PC-3 (cell line): ENCODE results near the gene LINC01488. TPM values are rescaled to one million over a fixed set of nuclear protein-coding genes. Genes with fewer than 3 reads are reported as not detected.

Experiments
- ATAC-seq: fragments of 200-7000 bp; cut with Tn5 transposase; 2 replicates; pipeline ENCODE4 v1.9.1; 2020; ENCODE audit warnings: mild to moderate bottlenecking, moderate library complexity
- BruUV-seq: library from RNA; stranded (reverse); fragments of 400-500 nt; replicated peaks from 2 replicates; lab custom pipeline; 2021; lab: Mats Ljungman, UMichigan
- CTCF ChIA-PET: fragments of 300-600 bp; sonication (Branson Sonifier 250); formaldehyde crosslinking; loops from one replicate; lab custom pipeline; 2022; ENCODE audit warnings: antibody characterized with exemption; lab: Charles Lee
- POLR2A ChIA-PET: fragments of 300-600 bp; sonication (Branson Sonifier 250); formaldehyde crosslinking; loops from one replicate; lab custom pipeline; 2022; ENCODE audit warnings: antibody characterized with exemption; ENCODE audit not compliant: unreplicated experiment; lab: Charles Lee
- DNase-seq: peaks from one replicate; pipeline ENCODE4 v3.0.0-alpha.2; 2015
- H2AFZ ChIP-seq: fragments of 300-600 bp; sonication (generic); 2 replicates; pipeline ENCODE4 v1.6.0; 2016; ENCODE audit warnings: antibody characterized with exemption, low read length
- H3F3A ChIP-seq: fragments of 300-600 bp; sonication (generic); one replicate; pipeline ENCODE4 v1.6.0; 2017; ENCODE audit warnings: antibody characterized with exemption, low read length, control low read depth, mild to moderate bottlenecking; ENCODE audit not compliant: unreplicated experiment
- H3K27ac ChIP-seq: fragments of 300-600 bp; sonication (generic); 2 replicates; pipeline ENCODE4 v1.5.1; 2016; ENCODE audit warnings: mild to moderate bottlenecking, low read length
- H3K27me3 ChIP-seq: fragments of 300-600 bp; sonication (generic); 2 replicates; pipeline ENCODE4 v1.6.1; 2016; ENCODE audit warnings: low read length, mixed read lengths
- H3K36me3 ChIP-seq: fragments of 300-600 bp; sonication (generic); 2 replicates; pipeline ENCODE4 v1.6.1; 2016; ENCODE audit warnings: low read depth, mixed run types, low read length, mixed read lengths
- H3K4me1 ChIP-seq: fragments of 300-600 bp; sonication (generic); 2 replicates; pipeline ENCODE4 v1.5.1; 2016; ENCODE audit warnings: low read length; ENCODE audit not compliant: insufficient read depth
- H3K4me2 ChIP-seq: fragments of 300-600 bp; sonication (generic); 2 replicates; pipeline ENCODE4 v1.6.0; 2016; ENCODE audit warnings: low read length
- H3K4me3 ChIP-seq: fragments of 300-600 bp; sonication (generic); 2 replicates; pipeline ENCODE4 v1.5.1; 2016; ENCODE audit warnings: mild to moderate bottlenecking, low read length, mixed read lengths
- H3K79me2 ChIP-seq: fragments of 300-600 bp; sonication (generic); 2 replicates; pipeline ENCODE4 v1.6.1; 2017; ENCODE audit warnings: low read length, mixed read lengths
- H3K9ac ChIP-seq: fragments of 300-600 bp; sonication (generic); 2 replicates; pipeline ENCODE4 v1.6.0; 2016; ENCODE audit warnings: mild to moderate bottlenecking, low read length
- H3K9me2 ChIP-seq: fragments of 300-600 bp; sonication (generic); replicated peaks from 2 replicates; pipeline ENCODE4 v1.6.1; 2016; ENCODE audit warnings: mixed run types, low read length, mixed read lengths
- H3K9me3 ChIP-seq: fragments of 300-600 bp; sonication (generic); 2 replicates; pipeline ENCODE4 v1.6.1; 2016; ENCODE audit warnings: low read length, mixed read lengths
- H4K20me1 ChIP-seq: fragments of 300-600 bp; sonication (generic); 2 replicates; pipeline ENCODE4 v1.6.1; 2016; ENCODE audit warnings: low read length, mixed read lengths
- EZH2 ChIP-seq: fragments of 300-600 bp; sonication (generic); IDR thresholded peaks from one replicate; pipeline ENCODE4 v1.6.1; 2017; ENCODE audit warnings: antibody characterized with exemption, mild to moderate bottlenecking, low read length; ENCODE audit not compliant: unreplicated experiment
- EZH2phosphoT487 ChIP-seq: fragments of 300-600 bp; sonication (generic); IDR thresholded peaks from 2 replicates; pipeline ENCODE4 v1.6.1; 2018; ENCODE audit warnings: mild to moderate bottlenecking, antibody characterized with exemption, low read length, borderline replicate concordance
- intact Hi-C: fragments of 100-400 bp; cut with micrococcal nuclease; formaldehyde crosslinking; loops from 2 replicates; pipeline ENCODE4 v1.9.0; 2023
- total RNA-seq: library from RNA; depleted of rRNA; stranded (reverse); fragments of >200 nt; gene quantifications from 2 replicates; pipeline ENCODE4 v1.2.3, GENCODE V29; 2014
- TF ChIP-seq, protein P1 (sequence below): fragments of 300-600 bp; sonication (generic); conservative IDR thresholded peaks from 2 replicates; pipeline ENCODE4 v1.5.1; 2017; ENCODE audit warnings: antibody characterized with exemption, low read depth, mild to moderate bottlenecking, low read length

LINC01488 gene
- total RNA-seq, 1 experiment from 2014 or later, result not detected

DNA sequence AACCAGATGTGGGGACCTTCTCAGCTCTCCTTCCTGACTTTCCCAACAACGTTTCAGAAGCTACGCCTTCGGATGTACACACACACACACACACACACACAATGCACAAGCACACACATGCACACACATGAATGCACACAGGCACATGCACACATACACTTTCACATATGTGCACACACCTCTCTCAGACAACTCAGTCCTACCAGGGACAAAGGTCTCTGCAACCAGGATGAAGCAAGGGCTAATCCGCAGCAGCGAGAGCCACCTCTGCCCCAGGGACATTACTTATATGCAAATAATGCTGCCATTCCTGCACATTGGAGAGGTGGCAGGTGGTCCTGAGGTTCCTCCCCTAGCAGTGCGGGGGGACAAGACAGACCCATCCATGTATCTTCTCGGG, 27.4 kb upstream of the LINC01488 start:
- POLR2A ChIA-PET, result no interaction called here
- Histone ChIP-seq H3K9me3 (no peaks in the 10 kb centered on the region), H3K79me2 (no peaks in the 10 kb centered on the region), H4K20me1 (no peaks in the 10 kb centered on the region), H3K9me2 (no peaks in the 10 kb centered on the region), H3K4me2 (no peak overlapping the region), H3K9ac (no peak overlapping the region), H3K4me3 (no peak overlapping the region), H3F3A (no peaks in the 10 kb centered on the region), H3K27ac (no peak overlapping the region), H3K36me3 (no peaks in the 10 kb centered on the region), H3K4me1 (no peaks in the 10 kb centered on the region), H3K27me3 (no peaks in the 10 kb centered on the region), H2AFZ (no peak overlapping the region)
- no peak for DNase-seq
- BruUV-seq, result no TSS peak
- TF ChIP-seq EZH2phosphoT487 (no peak), EZH2 (no peak)
- TF ChIP-seq, protein P1, sequence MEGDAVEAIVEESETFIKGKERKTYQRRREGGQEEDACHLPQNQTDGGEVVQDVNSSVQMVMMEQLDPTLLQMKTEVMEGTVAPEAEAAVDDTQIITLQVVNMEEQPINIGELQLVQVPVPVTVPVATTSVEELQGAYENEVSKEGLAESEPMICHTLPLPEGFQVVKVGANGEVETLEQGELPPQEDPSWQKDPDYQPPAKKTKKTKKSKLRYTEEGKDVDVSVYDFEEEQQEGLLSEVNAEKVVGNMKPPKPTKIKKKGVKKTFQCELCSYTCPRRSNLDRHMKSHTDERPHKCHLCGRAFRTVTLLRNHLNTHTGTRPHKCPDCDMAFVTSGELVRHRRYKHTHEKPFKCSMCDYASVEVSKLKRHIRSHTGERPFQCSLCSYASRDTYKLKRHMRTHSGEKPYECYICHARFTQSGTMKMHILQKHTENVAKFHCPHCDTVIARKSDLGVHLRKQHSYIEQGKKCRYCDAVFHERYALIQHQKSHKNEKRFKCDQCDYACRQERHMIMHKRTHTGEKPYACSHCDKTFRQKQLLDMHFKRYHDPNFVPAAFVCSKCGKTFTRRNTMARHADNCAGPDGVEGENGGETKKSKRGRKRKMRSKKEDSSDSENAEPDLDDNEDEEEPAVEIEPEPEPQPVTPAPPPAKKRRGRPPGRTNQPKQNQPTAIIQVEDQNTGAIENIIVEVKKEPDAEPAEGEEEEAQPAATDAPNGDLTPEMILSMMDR, result no peak
- intact Hi-C loops, result no loop called here
- ATAC-seq, result no peak
- CTCF ChIA-PET, result no interaction called here

- no peak for DNase-seq
- ATAC-seq, result no peak
- peaks cover 2% of the 10 kb centered on the region; the same call in 1 of the 2 replicates for H3K36me3 ChIP-seq
- no peak overlapping the region for H2AFZ ChIP-seq
- no peaks in the 10 kb centered on the region for H3K9me2 ChIP-seq
- no peak overlapping the region for H3K4me2 ChIP-seq
- POLR2A ChIA-PET, result interaction anchor here (0.6 kb wide), 2 partner anchors 10 to 72 kb away, joined by 3 to 4 read pairs; no protein-coding TSS in a partner anchor
- H3K79me2 ChIP-seq, result no peaks in the 10 kb centered on the region
- no peaks in the 10 kb centered on the region for H3K27me3 ChIP-seq
- H3K27ac ChIP-seq, result no peak overlapping the region
- H3K9ac ChIP-seq, result no peak overlapping the region
- peaks cover 3% of the 10 kb centered on the region for H3K9me3 ChIP-seq
- H3K4me3 ChIP-seq, result no peak overlapping the region
- no peaks in the 10 kb centered on the region for H4K20me1 ChIP-seq
- TF ChIP-seq, protein P1, result no peak
- TF ChIP-seq EZH2 (no peak), EZH2phosphoT487 (no peak)
- intact Hi-C loops, result no loop called here
- CTCF ChIA-PET, result no interaction called here
- no peaks in the 10 kb centered on the region for H3F3A ChIP-seq
- no TSS peak for BruUV-seq
- peaks cover 9% of the 10 kb centered on the region for H3K4me1 ChIP-seq
Measured at GRCh38 chr11:69455969-69456368, 25.5 kb upstream of the LINC01488 start.

- H3K9ac ChIP-seq, result no peak overlapping the region
- no peak overlapping the region for H2AFZ ChIP-seq
- TF ChIP-seq EZH2phosphoT487 (no peak), EZH2 (no peak)
- TF ChIP-seq, protein P1, result no peak
- no peaks in the 10 kb centered on the region for H3K27me3 ChIP-seq
- H4K20me1 ChIP-seq, result no peaks in the 10 kb centered on the region
- DNase-seq, result no peak
- peaks cover 9% of the 10 kb centered on the region for H3K4me1 ChIP-seq
- H3K9me2 ChIP-seq, result no peaks in the 10 kb centered on the region
- H3F3A ChIP-seq, result no peaks in the 10 kb centered on the region
- intact Hi-C loops, result no loop called here
- ChIA-PET POLR2A (no interaction called here), CTCF (no interaction called here)
- H3K36me3 ChIP-seq, result peaks cover 5% of the 10 kb centered on the region; the same call in 1 of the 2 replicates
- no peak overlapping the region for H3K4me3 ChIP-seq
- no peak overlapping the region for H3K27ac ChIP-seq
- no TSS peak for BruUV-seq
- H3K9me3 ChIP-seq, result peaks cover 10% of the 10 kb centered on the region
- ATAC-seq, result no peak
- H3K79me2 ChIP-seq, result no peaks in the 10 kb centered on the region
- H3K4me2 ChIP-seq, result no peak overlapping the region
Measured at GRCh38 chr11:69456712-69457111, 24.8 kb upstream of the LINC01488 start.
